NT2/D1 (cell line): Measurements from ENCODE around the gene PLEKHH2.
"Not testable (repeated sequence)": the region's sequence is repeated elsewhere in the genome, so short reads cannot be mapped to it uniquely, and the experiment has no call there.

ENCODE experiments used
- DNase-seq: peaks from one replicate; pipeline ENCODE4 v3.0.0-alpha.2; 2011; ENCODE audit warnings: low read depth, low spot score
- H3K27me3 ChIP-seq: 2 replicates; pipeline ENCODE4 v1.6.0; 2011; ENCODE audit warnings: mild to moderate bottlenecking; ENCODE audit not compliant: insufficient read length, insufficient read depth
- H3K36me3 ChIP-seq: 2 replicates; pipeline ENCODE4 v1.6.1; 2011; ENCODE audit warnings: mild to moderate bottlenecking, low read length, mixed read lengths; ENCODE audit not compliant: insufficient read depth, insufficient read length
- H3K4me1 ChIP-seq: 2 replicates; pipeline ENCODE4 v1.5.1; 2011; ENCODE audit not compliant: insufficient read depth, insufficient read length
- H3K4me3 ChIP-seq: 2 replicates; pipeline ENCODE4 v1.5.1; 2011; ENCODE audit warnings: low read depth; ENCODE audit not compliant: insufficient read length
- H3K9ac ChIP-seq: 2 replicates; pipeline ENCODE4 v1.6.0; 2011; ENCODE audit warnings: low read depth; ENCODE audit not compliant: insufficient read length
- H3K9me3 ChIP-seq: 2 replicates; pipeline ENCODE4 v1.5.1; 2011; ENCODE audit warnings: mild to moderate bottlenecking, low read length; ENCODE audit not compliant: insufficient read depth
- SUZ12 ChIP-seq: IDR thresholded peaks from 2 replicates; pipeline ENCODE4 v1.6.1; 2011; ENCODE audit not compliant: insufficient read length, insufficient read depth; ENCODE audit errors: extremely low read depth
- YY1 ChIP-seq: IDR thresholded peaks from 2 replicates; pipeline ENCODE4 v1.6.1; 2011; ENCODE audit not compliant: insufficient read length, insufficient read depth
- ZNF274 ChIP-seq: IDR thresholded peaks from 2 replicates; pipeline ENCODE4 v1.6.1; 2011; ENCODE audit warnings: mild to moderate bottlenecking, low read depth, low read length

The PLEKHH2 gene

GRCh38 chr2:43616967-43617680 lies 19.9 kb upstream of the PLEKHH2 start:
- Histone ChIP-seq H3K4me1 (no peaks in the 10 kb centered on the region), H3K4me3 (no peak overlapping the region)

GRCh38 chr2:43619511-43619910 lies 17.5 kb upstream of the PLEKHH2 start:
- H3K36me3 ChIP-seq: no peaks in the 10 kb centered on the region
- TF ChIP-seq ZNF274: no peak
- TF ChIP-seq YY1: no peak
- no peak for TF ChIP-seq SUZ12
- H3K4me3 ChIP-seq: no peak overlapping the region

More at GRCh38 chr2:43616967-43617680, 19.9 kb upstream of the PLEKHH2 start:
- H3K27me3 ChIP-seq: no peaks in the 10 kb centered on the region
- DNase-seq: no peak
- H3K36me3 ChIP-seq: no peaks in the 10 kb centered on the region
- TF ChIP-seq SUZ12 (no peak), ZNF274 (no peak), YY1 (no peak)
- H3K9ac ChIP-seq: no peak overlapping the region
- H3K9me3 ChIP-seq: no peaks in the 10 kb centered on the region

GRCh38 chr2:43622931-43623451 lies 14.1 kb upstream of the PLEKHH2 start:
- Histone ChIP-seq H3K4me1 (no peaks in the 10 kb centered on the region), H3K9ac (no peak overlapping the region), H3K27me3 (no peaks in the 10 kb centered on the region), H3K9me3 (no peaks in the 10 kb centered on the region), H3K4me3 (no peak overlapping the region), H3K36me3 (no peaks in the 10 kb centered on the region)
- no peak for TF ChIP-seq YY1
- no peak for TF ChIP-seq ZNF274
- TF ChIP-seq SUZ12: no peak
- DNase-seq: no peak

More at GRCh38 chr2:43619511-43619910, 17.5 kb upstream of the PLEKHH2 start:
- H3K4me1 ChIP-seq: no peaks in the 10 kb centered on the region
- no peak overlapping the region for H3K9ac ChIP-seq
- no peaks in the 10 kb centered on the region for H3K9me3 ChIP-seq
- DNase-seq: no peak
- no peaks in the 10 kb centered on the region for H3K27me3 ChIP-seq

- Histone ChIP-seq H3K36me3 (no peaks in the 10 kb centered on the region), H3K27me3 (no peaks in the 10 kb centered on the region), H3K9me3 (no peaks in the 10 kb centered on the region), H3K4me3 (no peak overlapping the region), H3K9ac (no peak overlapping the region), H3K4me1 (peaks cover 2% of the 10 kb centered on the region)
- DNase-seq: no peak
- TF ChIP-seq ZNF274: no peak
- TF ChIP-seq SUZ12: no peak
- no peak for TF ChIP-seq YY1
Measured at GRCh38 chr2:43631618-43632317, 5.3 kb upstream of the PLEKHH2 start.

GRCh38 chr2:43634604-43635306 lies 2.3 kb upstream of the PLEKHH2 start:
- no peak for TF ChIP-seq SUZ12
- no peak for TF ChIP-seq YY1
- no peak for TF ChIP-seq ZNF274
- H3K4me3 ChIP-seq: no peak overlapping the region
- peaks cover 4% of the 10 kb centered on the region for H3K4me1 ChIP-seq
- no peaks in the 10 kb centered on the region for H3K9me3 ChIP-seq
- DNase-seq: no peak
- no peaks in the 10 kb centered on the region for H3K36me3 ChIP-seq
- H3K27me3 ChIP-seq: peaks cover 21% of the 10 kb centered on the region
- no peak overlapping the region for H3K9ac ChIP-seq

GRCh38 chr2:43636153-43636552 lies 907 bp upstream of the PLEKHH2 start:
- H3K4me3 ChIP-seq, DNase-seq, H3K9ac ChIP-seq, H3K36me3 ChIP-seq, H3K9me3 ChIP-seq, H3K4me1 ChIP-seq: not testable (repeated sequence)
- H3K27me3 ChIP-seq: peaks cover 21% of the 10 kb centered on the region

- Histone ChIP-seq H3K4me3 (peak overlapping the region; percentile 39), H3K9me3 (no peaks in the 10 kb centered on the region), H3K27me3 (peaks cover 21% of the 10 kb centered on the region), H3K9ac (no peak overlapping the region), H3K4me1 (peaks cover 4% of the 10 kb centered on the region), H3K36me3 (no peaks in the 10 kb centered on the region)
- TF ChIP-seq YY1 (no peak), ZNF274 (no peak), SUZ12 (no peak)
- DNase-seq: no peak
Measured at GRCh38 chr2:43636621-43637020, 439 bp upstream of the PLEKHH2 start.
